Karpas-422 (cell line): Measurements from ENCODE around the gene FNDC5. TPM values are rescaled to one million over a fixed set of nuclear protein-coding genes. Genes with fewer than 3 reads are reported as not detected.

Experiments
- DNase-seq: peaks from one replicate; pipeline ENCODE4 v3.0.0-alpha.2; 2015
- H2AFZ ChIP-seq: fragments of 200-600 bp; sonication (generic); 2 replicates; pipeline ENCODE4 v1.6.1; 2014; ENCODE audit warnings: antibody characterized with exemption, low read length, mixed read lengths
- H3K27ac ChIP-seq: fragments of 200-600 bp; sonication (generic); 2 replicates; pipeline ENCODE4 v1.5.1; 2014; ENCODE audit warnings: mild to moderate bottlenecking, low read length, moderate library complexity
- H3K27me3 ChIP-seq: fragments of 200-600 bp; sonication (generic); 2 replicates; pipeline ENCODE4 v1.6.1; 2014; ENCODE audit warnings: low read length, mixed read lengths
- H3K36me3 ChIP-seq: fragments of 200-600 bp; sonication (generic); 2 replicates; pipeline ENCODE4 v1.6.1; 2014; ENCODE audit warnings: low read length, mixed read lengths; ENCODE audit not compliant: insufficient read depth
- H3K4me1 ChIP-seq: fragments of 200-600 bp; sonication (generic); 2 replicates; pipeline ENCODE4 v1.6.1; 2014; ENCODE audit warnings: mild to moderate bottlenecking, low read length, mixed read lengths
- H3K4me2 ChIP-seq: fragments of 200-600 bp; sonication (generic); 2 replicates; pipeline ENCODE4 v1.6.1; 2014; ENCODE audit warnings: low read length, low read depth, mild to moderate bottlenecking; ENCODE audit not compliant: poor library complexity, severe bottlenecking
- H3K4me3 ChIP-seq: fragments of 200-600 bp; sonication (generic); 2 replicates; pipeline ENCODE4 v1.5.1; 2014; ENCODE audit warnings: mild to moderate bottlenecking, antibody characterized with exemption, low read length, mixed read lengths
- H3K79me2 ChIP-seq: fragments of 200-600 bp; sonication (generic); 2 replicates; pipeline ENCODE4 v1.6.1; 2014; ENCODE audit warnings: mild to moderate bottlenecking, low read length, mixed read lengths
- H3K9ac ChIP-seq: fragments of 200-600 bp; sonication (generic); 2 replicates; pipeline ENCODE4 v1.6.0; 2014; ENCODE audit warnings: low read length
- H3K9me2 ChIP-seq: fragments of 200-600 bp; sonication (generic), shearing (Covaris generic); replicated peaks from 2 replicates; pipeline ENCODE4 v1.6.0; 2014; ENCODE audit warnings: mild to moderate bottlenecking, low read length, moderate library complexity; ENCODE audit not compliant: insufficient read depth
- H3K9me3 ChIP-seq: fragments of 300-700, 200-600 bp; sonication (generic); 2 replicates; pipeline ENCODE4 v1.6.1; 2014; ENCODE audit warnings: low read length, mixed read lengths
- H4K20me1 ChIP-seq: fragments of 200-600 bp; sonication (generic); 2 replicates; pipeline ENCODE4 v1.6.1; 2014; ENCODE audit warnings: mild to moderate bottlenecking, antibody characterized with exemption, low read length, low read depth; ENCODE audit not compliant: insufficient read depth
- total RNA-seq: library from RNA; depleted of rRNA; stranded (reverse); fragments of >200 nt; shearing (Covaris generic); gene quantifications from 2 replicates; pipeline ENCODE4 v1.2.3, GENCODE V29; 2014; ENCODE audit warnings: low replicate concordance

FNDC5 gene
- total RNA-seq, 1 experiment from 2014 or later, result not detected

- H3K9me2 ChIP-seq, result no peaks in the 10 kb centered on the region
- H3K4me1 ChIP-seq, result peaks cover 10% of the 10 kb centered on the region
- no peak overlapping the region for H3K4me2 ChIP-seq
- no peak overlapping the region for H3K9ac ChIP-seq
- no peak for DNase-seq
- 0 out of 2 replicates have a peak, but pooled peaks cover 2% of the 10 kb centered on the region for H4K20me1 ChIP-seq
- H3K27me3 ChIP-seq, result no peaks in the 10 kb centered on the region
- no peak overlapping the region for H2AFZ ChIP-seq
- no peaks in the 10 kb centered on the region for H3K36me3 ChIP-seq
- H3K4me3 ChIP-seq, result no peak overlapping the region
- H3K79me2 ChIP-seq, result no peaks in the 10 kb centered on the region
- no peaks in the 10 kb centered on the region for H3K9me3 ChIP-seq
- no peak overlapping the region for H3K27ac ChIP-seq
These were observed 13.3 kb upstream of the FNDC5 start for GRCh38 chr1:32884032-32884372.

GRCh38 chr1:32883338-32884031 is 12.8 kb upstream of the FNDC5 start:
- H3K9ac ChIP-seq, result no peak overlapping the region
- H2AFZ ChIP-seq, result no peak overlapping the region
- peaks cover 10% of the 10 kb centered on the region for H3K4me1 ChIP-seq
- no peak overlapping the region for H3K27ac ChIP-seq
- no peaks in the 10 kb centered on the region for H3K9me3 ChIP-seq
- H3K79me2 ChIP-seq, result no peaks in the 10 kb centered on the region
- H3K4me3 ChIP-seq, result no peak overlapping the region
- H4K20me1 ChIP-seq, result 0 out of 2 replicates have a peak, but pooled peaks cover 2% of the 10 kb centered on the region
- DNase-seq, result no peak
- H3K36me3 ChIP-seq, result no peaks in the 10 kb centered on the region
- no peaks in the 10 kb centered on the region for H3K27me3 ChIP-seq
- H3K4me2 ChIP-seq, result no peak overlapping the region
- H3K9me2 ChIP-seq, result no peaks in the 10 kb centered on the region

- Histone ChIP-seq H3K4me1 (peaks cover 5% of the 10 kb centered on the region), H3K79me2 (no peaks in the 10 kb centered on the region), H3K27me3 (no peaks in the 10 kb centered on the region), H3K4me2 (no peak overlapping the region), H4K20me1 (0 out of 2 replicates have a peak, but pooled peaks cover 2% of the 10 kb centered on the region), H3K9ac (no peak overlapping the region), H3K9me2 (no peaks in the 10 kb centered on the region), H3K4me3 (no peak overlapping the region), H3K27ac (no peak overlapping the region), H2AFZ (no peak overlapping the region), H3K9me3 (no peaks in the 10 kb centered on the region), H3K36me3 (no peaks in the 10 kb centered on the region)
- no peak for DNase-seq
These were observed 11.4 kb upstream of the FNDC5 start for GRCh38 chr1:32881871-32882850.

GRCh38 chr1:32881291-32881690 is 10.6 kb upstream of the FNDC5 start:
- 0 out of 2 replicates have a peak, but pooled peaks cover 2% of the 10 kb centered on the region for H4K20me1 ChIP-seq
- no peaks in the 10 kb centered on the region for H3K9me2 ChIP-seq
- no peaks in the 10 kb centered on the region for H3K9me3 ChIP-seq
- H3K27me3 ChIP-seq, result no peaks in the 10 kb centered on the region
- H3K4me1 ChIP-seq, result peaks cover 3% of the 10 kb centered on the region; the same call in 1 of the 2 replicates
- no peak for DNase-seq
- no peak overlapping the region for H2AFZ ChIP-seq
- no peak overlapping the region for H3K4me2 ChIP-seq
- H3K4me3 ChIP-seq, result no peak overlapping the region
- H3K36me3 ChIP-seq, result no peaks in the 10 kb centered on the region
- H3K27ac ChIP-seq, result no peak overlapping the region
- H3K79me2 ChIP-seq, result no peaks in the 10 kb centered on the region
- H3K9ac ChIP-seq, result no peak overlapping the region

- Histone ChIP-seq H2AFZ (no peak overlapping the region), H3K4me1 (peaks cover 7% of the 10 kb centered on the region), H3K27me3 (no peaks in the 10 kb centered on the region), H3K4me2 (no peak overlapping the region), H3K36me3 (no peaks in the 10 kb centered on the region), H3K4me3 (no peak overlapping the region), H3K9me3 (no peaks in the 10 kb centered on the region), H3K9me2 (no peaks in the 10 kb centered on the region), H4K20me1 (no peaks in the 10 kb centered on the region), H3K27ac (no peak overlapping the region), H3K9ac (no peak overlapping the region), H3K79me2 (no peaks in the 10 kb centered on the region)
- DNase-seq, result no peak
These were observed 7.9 kb upstream of the FNDC5 start for GRCh38 chr1:32878637-32879041.

- Histone ChIP-seq H3K4me1 (peaks cover 7% of the 10 kb centered on the region), H3K79me2 (no peaks in the 10 kb centered on the region), H3K27me3 (no peaks in the 10 kb centered on the region), H3K4me2 (no peak overlapping the region), H2AFZ (no peak overlapping the region), H3K9ac (no peak overlapping the region), H4K20me1 (no peaks in the 10 kb centered on the region), H3K4me3 (no peak overlapping the region), H3K36me3 (no peaks in the 10 kb centered on the region), H3K9me2 (no peaks in the 10 kb centered on the region), H3K9me3 (no peaks in the 10 kb centered on the region), H3K27ac (no peak overlapping the region)
- no peak for DNase-seq
These were observed 7.5 kb upstream of the FNDC5 start for GRCh38 chr1:32878183-32878582.

- Histone ChIP-seq H3K36me3 (no peaks in the 10 kb centered on the region), H3K79me2 (no peaks in the 10 kb centered on the region), H3K9me2 (no peaks in the 10 kb centered on the region), H3K9me3 (no peaks in the 10 kb centered on the region), H3K4me2 (no peak overlapping the region), H4K20me1 (no peaks in the 10 kb centered on the region), H3K9ac (no peak overlapping the region), H3K4me3 (no peak overlapping the region), H3K4me1 (peaks cover 11% of the 10 kb centered on the region), H3K27ac (no peak overlapping the region), H2AFZ (no peak overlapping the region), H3K27me3 (no peaks in the 10 kb centered on the region)
- DNase-seq, result no peak
These were observed 6.7 kb upstream of the FNDC5 start for GRCh38 chr1:32877211-32878110.
